Ovary (tissue), 9 donors: ENCODE data around the gene MBNL1. TPM values are rescaled to one million over a fixed set of nuclear protein-coding genes. Genes with fewer than 3 reads are reported as not detected.

Source experiments
- DNase-seq, 5 donors: peaks; one replicate each; pipeline ENCODE4 v3.0.0-alpha.2; 2019 to 2020
- H3K27ac ChIP-seq, 2 donors: fragments of 200-600 bp; one replicate each; pipeline versions ENCODE4 v1.5.1 to v1.8.0; 2019 to 2022
- H3K27me3 ChIP-seq: fragments of 200-600 bp; one replicate; pipeline ENCODE4 v1.8.0; 2022
- H3K36me3 ChIP-seq: fragments of 200-600 bp; sonication (generic); one replicate; pipeline ENCODE4 v1.5.1; 2019
- H3K4me1 ChIP-seq: one replicate; pipeline ENCODE4 v1.8.1; 2013; ENCODE audit warnings: mild to moderate bottlenecking, moderate library complexity; ENCODE audit not compliant: insufficient read depth
- H3K4me3 ChIP-seq: fragments of 200-600 bp; sonication (generic); one replicate; pipeline ENCODE4 v1.5.1; 2017
- H3K9me3 ChIP-seq, 2 donors: fragments of 200-600 bp in 1 of 2; sonication (generic) in 1 of 2; one replicate each; pipeline versions ENCODE4 v1.5.1 to v1.8.1; 2013 to 2019; ENCODE audit warnings: mild to moderate bottlenecking in 1 of 2, moderate library complexity in 1 of 2
- EP300 ChIP-seq: sonication (generic); formaldehyde crosslinking; IDR thresholded peaks from one replicate; pipeline ENCODE4 v1.6.1; 2017; ENCODE audit warnings: antibody characterized with exemption
- POLR2A ChIP-seq: fragments of 450-650 bp; IDR thresholded peaks from one replicate; pipeline ENCODE4 v1.6.1; 2017; ENCODE audit warnings: antibody characterized with exemption, mild to moderate bottlenecking, moderate library complexity
- WGBS, 3 donors: extraction: QIAGEN DNeasy Blood & Tissue Kit in 1 of 3; methylation state at CpG; one replicate each; pipeline versions ENCODE4 v1.1.5 to v1.1.7; 2013 to 2017; 5-methylcytosine and 5-hydroxymethylcytosine counted together
- intact Hi-C, 4 donors: fragments of 100-400 bp; cut with DNase I; formaldehyde crosslinking; loops; one replicate each; pipeline versions ENCODE4 v1.11.0 to v1.15.1; 2022 to 2023
- polyA plus RNA-seq, 2 donors: library from polyadenylated mRNA; stranded (reverse); fragments of 200-250 nt in 1 of 2; fragments of 350-450 nt in 1 of 2; fragmentation: Illumina TruSeq in 1 of 2; extraction: RNeasy Lipid Tissue Mini Kit (QIAGEN cat#74804) in 1 of 2; gene quantifications; one replicate each; pipeline ENCODE4 v1.2.3, GENCODE V29; 2013 to 2014
- small RNA-seq: library from RNA; depleted of rRNA; stranded (forward); fragments of <200 nt; gene quantifications from one replicate; pipeline ENCODE3, GENCODE V24; 2016
- total RNA-seq, 7 donors: library from RNA; depleted of rRNA in 2 of 7; stranded (reverse); fragments of >200 nt in 2 of 7; fragmentation: NEBNext Ultra II Directional in 3 of 7; extraction: Animal tissue kit (Norgen Biotek cat#: 25700) in 3 of 7; gene quantifications; one replicate each; pipeline versions ENCODE4 v1.1.0 to v1.2.4, GENCODE V29; 2016 to 2023
- TF ChIP-seq, protein P1 (sequence below), 3 donors: fragments of 450-650 bp in 2 of 3; fragments of 200-600 bp in 1 of 3; IDR thresholded peaks; one replicate each; pipeline versions ENCODE4 v1.5.1 to v1.8.0; 2016 to 2022; ENCODE audit warnings: antibody characterized with exemption in 3 of 3, mild to moderate bottlenecking in 1 of 3
- donor health status: DM: no; HTN: no; CAD: no; lungs with moderate emphysema.
- donor health status: DM: no; HTN: no; CAD: no.
- donor health status: Bipolar disorder and iron deficiency.
- donor health status: DM: yes; HTN: yes; CAD: no.
- donor health status: DM: no; HTN: no; CAD: no.
- donor health status: DM: yes; HTN: yes; CAD: no.

MBNL1 gene
- total and polyA plus RNA-seq, 9 donors, result 39.7 to 152 (median 123) TPM

DNA sequence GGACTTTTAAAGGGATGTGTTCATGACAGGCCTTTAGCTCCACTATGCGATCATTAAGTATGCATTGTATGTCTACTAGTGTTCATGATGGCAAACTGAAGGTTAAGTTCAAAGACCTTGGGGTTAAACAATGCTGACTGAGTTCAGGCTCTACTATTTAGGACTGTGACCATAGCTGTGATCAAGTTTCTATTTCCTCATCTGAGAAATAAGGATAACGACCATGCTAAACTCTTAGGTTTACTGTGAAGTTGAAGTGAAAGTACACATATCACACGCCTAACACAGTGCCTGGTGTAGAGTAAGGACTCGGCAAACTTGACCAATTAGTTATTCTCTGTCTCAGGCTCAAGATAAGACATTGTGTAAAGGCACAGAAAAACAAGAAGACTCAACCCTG, 243.2 kb downstream of the MBNL1 start:
- Histone ChIP-seq H3K36me3 (no peaks in the 10 kb centered on the region), H3K27ac (no peak overlapping the region), H3K9me3 (no peaks in the 10 kb centered on the region), H3K4me1 (no peaks in the 10 kb centered on the region), H3K27me3 (no peaks in the 10 kb centered on the region), H3K4me3 (no peak overlapping the region)
- no peak for DNase-seq
- intact Hi-C loops, result no loop called here
- TF ChIP-seq, protein P1, sequence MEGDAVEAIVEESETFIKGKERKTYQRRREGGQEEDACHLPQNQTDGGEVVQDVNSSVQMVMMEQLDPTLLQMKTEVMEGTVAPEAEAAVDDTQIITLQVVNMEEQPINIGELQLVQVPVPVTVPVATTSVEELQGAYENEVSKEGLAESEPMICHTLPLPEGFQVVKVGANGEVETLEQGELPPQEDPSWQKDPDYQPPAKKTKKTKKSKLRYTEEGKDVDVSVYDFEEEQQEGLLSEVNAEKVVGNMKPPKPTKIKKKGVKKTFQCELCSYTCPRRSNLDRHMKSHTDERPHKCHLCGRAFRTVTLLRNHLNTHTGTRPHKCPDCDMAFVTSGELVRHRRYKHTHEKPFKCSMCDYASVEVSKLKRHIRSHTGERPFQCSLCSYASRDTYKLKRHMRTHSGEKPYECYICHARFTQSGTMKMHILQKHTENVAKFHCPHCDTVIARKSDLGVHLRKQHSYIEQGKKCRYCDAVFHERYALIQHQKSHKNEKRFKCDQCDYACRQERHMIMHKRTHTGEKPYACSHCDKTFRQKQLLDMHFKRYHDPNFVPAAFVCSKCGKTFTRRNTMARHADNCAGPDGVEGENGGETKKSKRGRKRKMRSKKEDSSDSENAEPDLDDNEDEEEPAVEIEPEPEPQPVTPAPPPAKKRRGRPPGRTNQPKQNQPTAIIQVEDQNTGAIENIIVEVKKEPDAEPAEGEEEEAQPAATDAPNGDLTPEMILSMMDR (IDR thresholded peaks at IDR 0.05), result no peak
- TF ChIP-seq EP300 (no peak), POLR2A (no peak)
- WGBS, 3 donors, result 82 to 88% (median 87%) methylated on average over 4 of the region's 4 CpGs

DNA sequence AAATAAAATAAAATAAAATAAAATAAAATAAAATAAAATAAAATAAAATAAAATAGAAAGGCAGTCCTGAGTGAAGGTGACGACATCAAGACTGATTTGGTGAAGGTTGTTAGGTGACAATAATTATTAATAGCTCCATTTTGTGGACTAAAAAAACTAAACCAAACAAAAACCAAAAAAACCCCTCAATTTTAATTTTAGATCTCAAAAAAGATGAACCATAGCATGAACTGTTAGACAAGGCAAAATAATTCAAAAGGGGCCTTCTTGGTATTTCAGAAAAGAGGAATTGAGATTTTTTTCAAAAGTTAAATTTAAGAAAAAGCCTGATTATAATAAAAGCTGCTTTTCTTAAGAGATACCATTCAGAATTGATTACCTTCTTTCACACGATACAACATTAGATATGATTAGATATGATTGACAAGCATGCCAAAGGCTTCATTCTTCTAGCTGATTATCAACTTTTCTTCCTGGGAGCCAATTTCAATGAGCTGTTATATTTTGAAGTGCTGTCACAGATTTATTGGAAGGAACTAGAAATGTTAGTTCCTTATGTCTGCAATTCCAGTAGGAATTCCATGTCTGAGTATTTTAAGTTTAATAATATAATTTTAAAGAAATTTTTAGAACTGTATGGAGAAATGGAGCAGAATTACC, 244.7 kb downstream of the MBNL1 start:
- intact Hi-C loops, result no loop called here

More for the DNA sequence above, 244.7 kb downstream of the MBNL1 start:
- TF ChIP-seq, protein P1 (IDR thresholded peaks at IDR 0.05), result no peak
- TF ChIP-seq POLR2A (no peak), EP300 (no peak)
- H3K9me3 ChIP-seq, result no peaks in the 10 kb centered on the region
- H3K27me3 ChIP-seq, result no peaks in the 10 kb centered on the region
- DNase-seq, result no peak
- H3K4me1 ChIP-seq, result no peaks in the 10 kb centered on the region
- no peak overlapping the region for H3K4me3 ChIP-seq
- no peak overlapping the region for H3K27ac ChIP-seq
- WGBS, 3 donors, result 93 to 95% (median 94%) methylated on average over 2 of the region's 2 CpGs
- H3K36me3 ChIP-seq, result no peaks in the 10 kb centered on the region

Small RNA genes within 50 kb of the gene (small RNA-seq; reads per million reads assigned to genes)
- not detected for gene RF00019
